HG02759 (cell line): ENCODE results near the gene PITX2.

Source experiments
- ATAC-seq: cut with Tn5 transposase; IDR thresholded peaks from one replicate; pipeline ENCODE4 v1.9.1; 2021; ENCODE audit warnings: mild to moderate bottlenecking, moderate library complexity; ENCODE audit not compliant: unreplicated experiment

Gene PITX2

DNA sequence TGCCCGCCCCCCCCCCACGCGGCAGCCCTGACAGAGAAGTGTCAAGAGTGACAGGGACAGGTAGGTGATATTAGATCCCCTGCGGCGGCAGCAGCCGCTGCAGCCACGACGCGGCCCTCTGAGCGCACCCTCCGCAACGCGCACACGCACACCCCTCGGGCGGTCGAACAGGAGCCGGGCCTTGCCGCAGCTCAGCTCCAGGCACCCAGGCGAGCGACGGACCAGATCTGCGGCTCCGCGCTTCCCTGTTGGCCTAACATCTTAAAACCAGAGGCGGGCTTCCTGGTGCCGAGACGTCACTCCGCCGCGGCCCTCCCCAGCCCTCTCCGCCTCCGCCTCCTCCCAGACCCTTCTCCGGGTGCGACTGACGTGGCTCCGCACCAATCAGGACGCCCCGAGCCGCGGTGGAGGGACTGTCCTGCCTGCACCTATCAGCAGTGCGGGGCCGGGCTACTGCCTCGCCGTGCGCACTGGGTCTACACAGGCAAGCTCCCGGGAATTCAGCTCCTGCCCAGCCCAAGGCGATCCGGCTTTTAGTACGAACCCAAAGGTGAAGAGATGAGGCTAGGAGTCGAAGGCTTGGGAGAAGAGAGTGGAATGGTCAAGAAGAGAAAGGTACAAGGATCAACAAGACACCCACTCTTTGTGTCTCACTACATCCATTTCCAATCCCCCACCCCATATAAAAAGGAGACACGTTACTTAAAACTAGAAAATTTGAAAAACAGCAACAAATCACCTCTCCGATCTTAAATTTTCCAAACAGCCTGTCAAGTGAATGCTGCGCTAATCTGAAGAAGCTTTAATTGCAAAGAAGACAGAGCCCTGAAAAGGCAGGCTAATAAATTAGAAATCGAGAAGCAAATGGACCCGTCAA is at the start of gene PITX2:
PITX2 (minus strand) TSS at position 237 of the 877 bp plus-strand sequence. CDS start 617 bp downstream, outside the sequence.
- peak; percentile 90 for ATAC-seq

DNA sequence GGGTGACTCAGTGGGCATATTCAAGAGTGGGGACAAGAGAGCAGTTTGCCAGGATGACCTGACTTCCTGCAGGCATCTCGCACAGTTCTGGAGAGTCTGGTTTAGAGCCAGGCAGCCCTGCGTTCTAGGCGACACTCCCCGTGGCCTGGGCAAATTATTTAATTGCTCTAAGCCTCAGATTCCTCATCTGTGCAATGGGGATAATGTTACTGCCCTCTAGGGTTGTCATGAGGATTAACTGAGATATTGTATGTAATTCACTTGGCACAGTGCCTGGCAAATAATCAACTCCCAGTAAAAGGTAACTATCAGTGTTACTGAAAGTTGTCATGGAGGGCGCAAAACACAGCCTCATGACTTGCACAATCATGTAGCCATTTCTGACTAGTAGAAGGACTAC is 48.8 kb upstream of the PITX2 start:
- no peak for ATAC-seq

DNA sequence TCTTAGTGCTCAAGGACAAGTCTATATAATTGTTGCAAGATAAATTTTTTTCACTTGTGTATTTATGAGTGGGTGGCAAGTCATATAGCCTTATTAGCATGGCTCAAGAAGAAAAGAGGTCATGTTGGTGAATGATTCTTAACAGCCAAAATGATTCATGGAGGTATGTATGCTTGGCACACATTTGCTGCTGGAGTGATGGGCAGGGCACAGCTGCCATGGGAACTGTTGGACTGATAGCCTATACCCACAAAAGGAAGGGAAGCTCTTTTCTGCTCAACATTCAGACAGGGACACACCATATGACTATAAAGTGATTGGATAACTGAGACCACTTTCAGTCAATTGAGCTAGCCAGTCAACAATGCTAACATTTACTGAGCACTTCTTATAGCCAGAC is 46.8 kb upstream of the PITX2 start:
- no peak for ATAC-seq

DNA sequence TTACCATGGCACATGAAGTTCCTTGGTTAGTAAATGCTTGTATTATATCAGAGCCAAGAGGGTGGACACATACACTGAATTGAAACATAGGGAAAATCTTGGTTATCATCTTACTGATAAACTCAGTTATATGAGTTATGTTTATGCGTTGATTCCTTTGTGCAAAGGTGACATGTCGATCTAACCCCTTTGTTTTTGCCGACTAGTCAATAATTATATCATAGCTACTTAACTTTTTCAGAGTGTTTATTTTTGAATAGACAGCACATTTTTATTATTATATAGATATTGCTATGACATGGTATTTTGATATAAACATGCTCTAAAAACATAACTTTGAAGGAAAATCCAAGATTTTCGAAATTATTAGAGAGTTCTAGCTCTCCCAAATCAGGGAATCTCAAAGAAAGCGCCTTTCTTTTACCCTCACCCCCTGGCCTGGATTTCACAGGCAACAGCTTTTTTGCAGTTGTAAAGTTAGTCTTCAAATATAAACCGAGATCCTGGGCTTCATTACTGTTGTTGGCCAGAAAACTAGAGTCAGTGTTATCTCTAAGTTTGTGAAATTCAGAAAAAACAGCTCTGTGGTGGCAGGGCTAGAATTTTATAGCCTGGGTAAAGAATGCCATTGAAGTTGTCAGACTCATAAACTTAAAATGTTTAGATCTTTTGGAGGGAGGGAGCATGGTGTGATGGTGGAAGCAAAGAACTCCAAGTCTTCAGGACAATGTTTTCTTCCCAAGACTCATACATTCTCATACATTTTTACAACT is 45.8 kb upstream of the PITX2 start:
- ATAC-seq: no peak

DNA sequence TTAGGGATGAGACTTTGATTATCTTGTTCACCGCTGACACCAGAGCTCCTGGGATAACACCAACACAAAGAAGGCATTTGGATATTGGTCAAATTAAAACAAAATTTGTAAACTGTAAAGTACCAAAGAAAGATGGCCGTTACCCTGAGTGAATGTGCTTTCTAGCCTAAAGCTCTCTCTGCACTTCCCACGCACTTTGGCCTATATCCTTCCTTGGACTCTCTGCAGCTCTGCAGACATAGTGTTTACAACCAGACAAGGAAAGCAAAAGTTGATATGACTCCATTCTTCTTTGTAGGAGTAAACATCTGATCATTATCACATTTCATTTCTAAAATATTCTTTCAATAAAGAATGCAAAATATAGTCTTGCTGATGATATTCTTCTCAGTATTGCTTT is 44.8 kb upstream of the PITX2 start:
- no peak for ATAC-seq

DNA sequence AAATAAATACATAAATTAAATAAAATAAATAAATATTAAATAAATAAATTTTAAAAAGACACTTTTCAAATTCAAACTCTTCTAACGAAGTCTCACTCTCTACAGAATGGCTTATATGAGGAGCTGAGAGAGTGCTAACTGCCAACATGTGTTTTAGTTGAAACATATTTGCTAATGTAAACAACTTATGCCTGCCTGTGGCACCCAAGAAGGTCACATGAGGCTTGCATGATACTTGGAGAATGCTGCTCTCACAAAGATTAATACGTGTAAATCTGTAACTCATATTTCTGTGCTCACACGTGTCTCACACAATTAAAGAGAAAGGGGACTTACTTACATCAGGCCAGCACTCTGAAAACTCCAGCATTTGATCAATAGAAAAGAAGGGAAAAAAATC is 43.2 kb upstream of the PITX2 start:
- no peak for ATAC-seq

DNA sequence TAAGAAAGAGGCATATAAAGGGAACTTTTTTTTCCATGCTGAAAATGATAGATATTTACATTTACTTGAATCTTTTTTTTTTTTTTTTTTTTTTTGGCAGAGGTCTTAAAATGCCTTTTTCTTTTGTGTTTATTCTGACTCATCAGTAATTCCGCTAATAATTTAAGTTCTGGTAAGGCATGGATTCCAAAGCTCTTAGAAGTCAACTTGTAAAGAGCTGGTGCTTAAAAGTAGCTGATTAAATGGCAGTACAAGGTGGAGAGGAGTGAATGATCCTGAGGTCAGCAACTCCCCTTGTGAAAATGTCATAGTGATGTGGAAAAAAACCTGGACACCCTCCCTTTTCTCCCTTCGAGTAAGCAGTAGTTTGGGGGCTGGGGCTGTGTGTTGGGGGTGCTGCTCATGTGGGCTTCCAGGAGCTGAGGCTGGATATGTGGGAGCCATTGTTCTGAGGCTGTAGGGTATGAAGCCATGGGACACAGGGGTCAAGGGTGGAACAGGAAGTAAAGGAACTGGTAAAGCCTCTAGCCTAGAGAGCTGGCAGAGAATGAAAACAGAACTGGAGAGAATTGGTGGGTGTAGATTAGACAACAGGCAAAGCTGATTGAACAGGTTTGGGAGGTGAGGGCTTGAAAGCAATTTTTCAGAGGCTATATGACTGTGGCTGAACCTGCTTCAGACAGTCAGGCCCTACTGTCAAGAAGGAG is 41.0 kb upstream of the PITX2 start:
- no peak for ATAC-seq

DNA sequence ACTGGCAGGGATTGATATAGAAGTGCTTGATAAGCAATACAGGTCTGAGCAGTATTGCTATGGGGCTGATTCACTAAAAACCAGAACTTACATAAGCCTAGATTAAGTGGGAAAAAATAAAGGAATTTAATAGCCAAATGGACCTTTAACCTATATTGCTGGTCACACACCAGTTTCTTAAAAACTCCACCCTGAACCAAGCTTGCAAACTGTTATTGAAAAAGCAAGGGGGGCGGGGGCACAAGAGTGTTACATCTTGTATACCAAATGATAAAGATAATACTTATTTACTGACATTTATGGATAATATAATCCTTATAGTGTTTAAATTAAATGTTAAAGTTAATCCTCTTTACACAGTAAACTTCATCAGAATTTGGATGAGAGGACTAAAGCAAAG is 40.3 kb upstream of the PITX2 start:
- no peak for ATAC-seq

DNA sequence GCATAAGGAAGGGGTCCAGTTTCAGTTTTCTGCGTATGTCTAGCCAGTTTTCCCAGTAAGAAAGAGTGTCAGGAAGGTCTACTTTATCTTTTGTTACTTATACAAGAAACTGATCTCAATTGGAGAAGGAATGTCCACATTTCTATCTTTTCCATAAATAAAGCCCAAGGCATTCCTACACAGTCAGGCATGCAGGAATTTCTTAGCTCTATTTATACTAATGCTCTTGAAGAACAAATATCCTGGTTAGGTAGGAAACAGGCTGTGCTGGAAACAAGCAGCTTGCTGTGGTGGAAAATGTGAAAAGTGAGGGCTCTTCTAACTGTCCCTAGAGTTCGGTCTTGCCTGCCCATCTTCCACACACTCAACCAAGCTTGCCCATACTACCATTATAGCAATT is 37.9 kb upstream of the PITX2 start:
- ATAC-seq: no peak

DNA sequence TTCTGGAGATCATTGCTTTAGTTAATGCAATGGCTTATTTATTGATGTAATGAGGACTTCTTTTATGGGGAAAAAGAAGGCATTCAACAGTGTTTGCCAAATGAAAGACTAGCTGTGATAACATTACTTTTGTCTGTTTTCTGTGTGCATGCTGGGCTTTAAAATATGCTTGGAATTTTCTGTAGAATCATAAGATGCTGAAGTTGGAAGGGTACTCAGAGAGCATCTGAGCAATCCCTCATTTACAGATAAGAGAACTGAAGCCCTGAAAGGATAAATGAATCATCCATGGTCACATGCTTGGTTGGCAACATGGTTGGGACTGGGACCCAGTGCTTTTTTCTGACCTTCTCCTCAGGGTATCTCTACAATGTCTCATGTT is 31.4 kb upstream of the PITX2 start:
- no peak for ATAC-seq

DNA sequence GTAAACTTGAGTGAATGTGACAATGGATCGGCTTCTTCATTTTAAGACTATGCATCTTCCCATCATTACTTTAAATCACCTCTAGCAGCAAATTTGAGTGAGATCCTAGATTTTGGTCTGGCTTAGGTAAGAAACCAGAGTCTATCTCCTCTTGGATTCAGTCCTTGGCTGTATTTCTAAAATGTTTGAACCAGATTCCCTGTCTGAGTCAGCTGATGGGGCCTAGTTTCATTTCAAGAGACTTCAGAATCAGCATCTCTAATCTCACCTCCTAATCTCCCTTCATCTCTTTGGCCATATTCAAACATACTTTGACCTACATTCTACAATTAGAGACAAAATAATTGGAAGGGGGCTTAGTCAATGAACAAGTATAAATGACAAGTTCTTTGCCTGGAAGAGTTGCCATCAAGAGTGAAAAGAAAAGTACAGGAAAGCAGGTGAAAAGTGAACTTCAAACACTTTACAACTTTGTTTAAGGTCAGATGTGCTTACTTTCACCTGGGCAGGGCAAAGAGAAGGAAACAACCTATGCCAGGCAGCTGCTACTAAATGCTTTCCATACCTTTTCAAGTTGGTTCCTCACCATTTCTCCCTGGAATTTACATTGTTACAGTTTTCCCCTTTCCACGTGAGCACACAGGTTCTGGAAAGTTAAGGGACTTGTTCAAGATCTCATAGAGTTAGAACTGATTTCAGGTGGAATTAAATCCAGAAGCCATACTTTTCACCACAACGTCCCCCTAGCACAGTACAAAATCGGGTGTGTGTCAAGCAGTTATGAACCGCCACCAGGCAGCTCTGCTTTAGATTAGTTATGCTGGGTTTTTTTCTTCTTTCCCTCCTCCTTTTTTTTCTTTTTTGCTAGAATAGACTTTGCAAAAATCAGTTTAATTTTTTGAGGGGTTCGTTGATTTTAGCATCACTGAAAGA is 30.7 kb upstream of the PITX2 start:
- ATAC-seq: no peak

DNA sequence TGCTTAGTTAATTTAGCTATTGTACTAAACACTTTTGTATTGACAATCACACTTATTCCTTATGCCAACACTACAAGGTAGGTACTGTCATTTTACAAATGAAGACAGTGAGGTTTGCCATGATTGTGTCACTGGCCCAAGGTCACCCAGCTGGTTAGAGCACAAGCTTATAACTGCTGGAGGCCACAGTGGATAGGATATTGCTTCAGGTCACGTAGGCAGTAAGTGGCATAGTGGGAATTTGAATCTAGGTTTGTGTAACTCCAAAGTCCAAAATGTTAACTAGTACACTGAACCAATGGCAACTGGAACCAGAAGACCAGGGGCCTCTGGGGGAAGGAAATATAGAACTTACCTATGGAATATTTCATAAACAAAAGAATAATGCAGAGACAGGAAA is 21.1 kb upstream of the PITX2 start:
- no peak for ATAC-seq

DNA sequence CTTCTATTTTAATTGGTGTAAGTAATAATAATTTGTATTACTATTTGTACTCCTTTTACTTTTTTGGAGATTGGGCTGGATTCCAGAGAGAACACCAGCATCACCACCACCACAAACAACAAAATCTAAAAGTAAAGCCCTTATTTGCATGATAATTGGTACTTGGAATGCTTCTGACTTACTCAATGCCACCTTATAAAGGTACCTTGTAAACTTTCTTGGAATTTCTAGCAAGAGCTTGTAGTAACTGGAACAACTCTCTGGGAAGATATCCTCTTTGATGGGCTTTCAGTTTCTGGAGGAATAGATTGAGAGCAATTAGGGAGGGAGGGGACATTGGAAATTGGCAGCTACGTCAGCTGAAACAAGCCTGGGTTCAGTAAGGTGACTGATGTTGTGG is 20.2 kb upstream of the PITX2 start:
- ATAC-seq: no peak

DNA sequence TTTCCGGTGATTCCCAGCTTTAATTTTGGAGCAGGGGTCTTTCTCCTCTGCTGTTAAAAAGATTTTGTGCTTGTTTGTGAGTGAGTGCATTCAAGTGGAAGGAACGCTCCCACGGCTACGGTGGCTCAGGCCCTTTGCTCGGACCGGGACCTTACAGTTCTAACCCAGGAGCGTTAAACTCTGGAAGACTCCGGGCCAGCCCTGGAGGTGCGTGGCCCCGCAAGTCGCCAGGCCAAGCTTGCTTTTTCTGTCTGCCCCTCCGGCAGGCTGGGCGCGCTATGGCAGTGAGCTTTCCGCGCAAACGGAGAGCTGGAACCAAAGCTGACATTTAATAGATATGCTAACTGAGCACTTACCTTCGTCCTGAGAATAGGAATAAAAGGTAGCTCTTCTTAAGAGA is 18.3 kb upstream of the PITX2 start:
- no peak for ATAC-seq

DNA sequence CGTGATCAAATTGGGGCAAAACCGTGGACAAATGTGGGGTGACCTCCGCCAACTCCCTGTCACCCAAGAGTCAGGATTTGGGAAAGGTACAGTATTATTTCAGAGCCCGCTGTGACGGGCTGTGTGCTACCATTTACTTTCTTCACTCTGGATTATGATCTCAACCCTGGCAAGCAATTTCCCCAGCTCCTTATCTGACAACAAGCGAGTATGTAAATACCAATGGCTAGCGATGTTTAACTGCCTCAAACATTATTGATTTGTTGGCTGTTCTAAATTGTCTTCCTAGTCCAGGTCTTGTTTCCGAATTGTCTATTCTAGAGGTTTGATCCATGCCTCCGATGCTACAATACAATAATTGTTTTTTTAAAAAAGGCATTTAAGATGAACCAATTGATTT is 17.7 kb upstream of the PITX2 start:
- ATAC-seq: no peak

DNA sequence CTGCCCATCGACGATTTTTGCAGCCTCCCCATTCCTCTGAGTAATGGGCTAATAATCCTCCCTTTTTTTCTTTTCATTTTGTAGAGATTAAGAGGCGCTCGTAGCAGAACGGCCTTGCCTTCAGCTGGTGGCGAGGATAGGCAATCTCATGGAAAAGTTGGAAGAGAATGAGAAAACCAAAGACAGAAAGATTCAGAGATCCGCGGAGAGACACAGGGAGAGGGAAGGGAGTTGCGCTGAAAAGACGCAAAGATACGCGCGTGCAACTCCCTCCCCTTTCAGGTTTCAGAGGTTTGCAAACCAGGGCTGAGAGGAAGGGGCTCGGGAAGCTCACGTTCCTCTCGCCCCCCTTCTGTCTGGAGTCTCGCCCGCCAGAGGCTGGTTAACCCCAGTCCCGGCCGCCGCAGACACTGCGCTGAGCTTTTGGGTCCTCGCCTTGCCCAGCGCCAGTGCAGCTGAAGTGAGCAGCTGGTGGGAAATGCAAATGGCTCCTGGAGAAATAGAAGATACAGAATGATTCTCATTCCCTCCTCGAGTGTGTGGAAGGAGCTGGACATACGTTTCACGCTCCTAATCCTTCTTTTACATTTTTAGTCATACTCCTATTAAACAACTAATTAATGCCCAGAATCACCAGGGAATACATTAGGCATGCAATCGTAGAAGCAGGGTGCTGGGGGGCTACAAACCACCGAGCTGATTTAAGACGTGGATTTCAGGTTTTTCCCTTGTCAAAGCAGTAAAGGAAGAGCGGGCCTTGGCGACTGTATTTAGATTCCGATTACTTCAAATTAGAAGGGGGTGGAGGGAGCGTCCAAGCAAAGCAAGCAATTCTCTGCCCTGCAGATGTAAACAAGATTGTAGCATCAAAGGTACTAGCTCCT is 16.6 kb upstream of the PITX2 start:
- ATAC-seq: no peak

DNA sequence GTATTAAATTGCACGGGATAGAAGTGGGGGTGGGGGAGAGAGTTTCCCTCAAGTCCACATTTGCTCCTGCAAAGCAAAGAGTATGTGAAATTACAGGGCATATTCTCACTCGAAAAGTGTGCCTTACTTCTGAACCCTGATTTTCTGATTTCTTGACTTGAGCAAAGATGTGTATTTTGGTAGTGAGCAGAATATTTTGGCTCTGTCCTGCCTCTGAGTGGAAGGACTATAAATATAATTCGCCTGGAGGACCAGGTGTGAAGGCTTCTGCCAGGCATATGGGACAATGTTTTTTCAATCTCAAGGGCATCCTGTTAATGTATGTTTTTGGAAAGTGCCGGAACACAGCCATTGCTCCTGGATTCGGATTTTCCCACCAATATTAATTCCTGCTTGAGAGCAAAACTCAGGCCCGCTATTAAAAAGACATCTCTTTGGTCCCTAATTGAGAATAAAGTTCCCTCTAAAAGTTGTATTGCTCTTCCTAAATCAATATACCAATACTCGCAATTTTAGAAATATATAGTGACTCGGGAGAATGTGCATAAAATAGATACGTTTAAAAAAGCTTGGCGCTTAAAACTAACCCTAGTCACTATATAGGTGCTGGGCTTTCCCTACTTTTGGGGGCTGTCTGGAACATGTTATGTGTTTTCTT is 15.3 kb upstream of the PITX2 start:
- no peak for ATAC-seq

DNA sequence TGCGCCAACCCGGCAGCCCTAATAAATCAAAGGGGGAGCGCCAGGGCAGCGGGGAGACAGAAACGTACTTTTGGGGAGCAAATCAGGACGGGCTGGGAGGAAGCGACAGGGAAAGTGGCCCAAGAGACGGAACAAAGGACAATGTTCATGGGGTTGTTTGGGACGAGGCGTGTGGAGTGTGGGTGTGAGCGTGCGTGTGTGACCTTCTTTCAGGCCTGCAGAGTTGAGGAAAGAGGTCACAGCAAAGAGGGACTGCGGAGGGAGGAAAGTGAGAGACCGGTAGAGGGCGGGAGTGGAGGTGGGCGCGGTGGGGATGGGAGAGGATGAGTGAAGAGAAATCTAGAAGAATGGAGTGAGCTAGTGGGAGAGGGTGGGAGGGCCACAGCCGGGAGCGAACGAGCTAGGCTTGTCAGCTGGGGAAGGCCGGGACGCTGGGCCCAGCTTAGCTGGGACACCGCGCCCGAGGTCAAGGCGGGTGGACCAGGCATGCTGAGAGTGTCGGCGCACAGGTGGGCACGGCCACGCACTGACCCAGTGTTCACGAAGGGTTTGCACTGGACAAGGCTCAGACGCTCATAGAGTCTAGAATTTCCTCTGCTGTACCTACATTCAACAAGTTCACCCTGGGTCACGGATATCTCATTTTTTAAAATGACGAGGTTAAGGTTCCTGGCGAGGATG is 14.7 kb upstream of the PITX2 start:
- no peak for ATAC-seq
